Measurements from ENCODE around the gene MRPL36.

Gene MRPL36

GRCh38 chr5:1753490-1753889, 46.1 kb downstream of the MRPL36 start:
- Mint-ChIP-seq H3K4me1 (ENCODE audit: low read depth in 2 of 2) (no peaks in the 10 kb centered on the region), H3K27me3 (peaks cover 34 to 75% of the 10 kb centered on the region in 2 donors), H3K27ac (no peak overlapping the region), H3K4me3 (no peak overlapping the region), H3K36me3 (ENCODE audit: insufficient read depth) (peaks cover 4% of the 10 kb centered on the region), H3K9me3 (peaks cover 0 to 1% of the 10 kb centered on the region in 2 donors)
- DNase-seq = no peak
- no peak for ATAC-seq (replicated peaks)

DNA sequence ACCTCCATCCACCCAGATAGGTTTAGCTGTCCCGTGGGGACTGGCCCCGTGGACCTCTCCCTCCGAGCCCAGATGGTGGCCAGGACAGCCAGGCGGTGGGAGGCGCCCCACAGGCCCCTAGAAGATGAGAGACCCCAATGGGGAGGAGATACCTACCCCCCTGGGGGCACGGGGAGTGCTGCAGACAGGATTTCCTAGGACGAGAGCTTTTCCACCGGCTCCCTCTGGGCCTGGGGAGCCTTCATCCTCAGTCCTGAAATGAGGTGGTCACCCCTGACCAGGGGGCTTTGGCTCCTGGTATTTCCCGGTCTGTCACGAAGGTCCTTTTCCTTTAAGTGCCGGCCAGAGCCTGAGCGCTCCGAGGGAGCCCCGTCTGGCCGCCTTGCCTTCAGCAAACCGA, 46.8 kb downstream of the MRPL36 start:
- peaks cover 29 to 75% of the 10 kb centered on the region in 2 donors for H3K27me3 Mint-ChIP-seq
- H3K4me1 Mint-ChIP-seq (ENCODE audit: low read depth in 2 of 2) = no peaks in the 10 kb centered on the region
- ATAC-seq (replicated peaks) (no peak), DNase-seq (no peak)
- H3K36me3 Mint-ChIP-seq (ENCODE audit: insufficient read depth) = peaks cover 4% of the 10 kb centered on the region
- H3K4me3 Mint-ChIP-seq = no peak overlapping the region
- no peaks in the 10 kb centered on the region for H3K9me3 Mint-ChIP-seq
- H3K27ac Mint-ChIP-seq = no peak overlapping the region

DNA sequence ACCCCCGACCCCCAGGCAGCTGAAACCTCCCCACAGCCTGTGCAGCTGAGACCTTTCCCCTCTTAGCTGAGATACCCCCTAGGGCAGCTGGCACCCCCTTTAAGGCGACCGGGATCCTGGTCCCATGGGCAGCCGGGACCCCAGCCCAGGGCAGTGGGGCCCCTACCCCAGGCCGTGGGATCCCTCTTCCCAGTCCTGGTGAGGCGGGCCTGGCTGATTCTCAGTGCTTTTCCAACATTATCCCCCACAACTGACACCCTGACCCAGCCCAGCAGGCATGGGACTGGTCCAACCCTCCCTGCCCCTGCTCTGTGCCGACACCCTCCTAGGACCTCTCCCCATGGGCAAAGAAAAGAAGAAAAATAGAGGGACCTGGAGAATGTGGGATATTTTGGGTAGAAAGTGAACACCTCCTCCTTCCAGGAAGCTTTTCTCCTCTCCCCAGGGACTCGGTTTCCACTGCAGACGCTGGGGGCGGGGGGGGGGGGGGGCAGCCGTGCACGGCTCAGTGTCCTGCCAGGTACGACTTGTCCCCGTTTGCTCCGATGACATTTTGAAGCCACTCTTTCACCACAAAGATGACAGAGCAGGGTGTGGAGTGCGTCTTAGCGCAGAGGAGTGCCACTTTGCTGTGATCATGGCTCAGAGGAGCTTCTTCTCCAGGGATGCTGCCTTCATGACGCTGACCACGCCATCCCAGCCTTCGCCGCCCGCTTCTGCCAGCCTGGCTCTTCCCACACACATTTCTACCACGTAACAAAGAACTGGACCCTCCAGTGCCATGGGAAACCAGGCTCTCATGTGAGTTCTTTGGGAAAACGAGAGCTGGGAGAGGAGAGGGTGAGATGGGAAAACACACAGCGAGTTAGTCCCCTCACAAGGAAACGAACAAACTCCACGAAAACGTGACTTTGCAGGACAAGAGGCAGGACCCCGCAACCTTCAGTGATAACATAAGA, 47.5 kb downstream of the MRPL36 start:
- Mint-ChIP-seq H3K27me3 (peaks cover 29 to 70% of the 10 kb centered on the region in 2 donors), H3K9me3 (no peaks in the 10 kb centered on the region), H3K4me1 (ENCODE audit: low read depth in 2 of 2) (no peaks in the 10 kb centered on the region), H3K36me3 (ENCODE audit: insufficient read depth) (peaks cover 4% of the 10 kb centered on the region), H3K27ac (no peak overlapping the region), H3K4me3 (no peak overlapping the region)
- no peak for DNase-seq
- ATAC-seq (replicated peaks) = no peak

- peaks cover 29 to 67% of the 10 kb centered on the region in 2 donors for H3K27me3 Mint-ChIP-seq
- H3K4me3 Mint-ChIP-seq = no peak overlapping the region
- H3K36me3 Mint-ChIP-seq (ENCODE audit: insufficient read depth) = peaks cover 4% of the 10 kb centered on the region
- ATAC-seq (replicated peaks) (no peak), DNase-seq (no peak)
- no peak overlapping the region for H3K27ac Mint-ChIP-seq
- H3K9me3 Mint-ChIP-seq = no peaks in the 10 kb centered on the region
- no peaks in the 10 kb centered on the region for H3K4me1 Mint-ChIP-seq (ENCODE audit: low read depth in 2 of 2)
These were observed 48.4 kb downstream of the MRPL36 start for GRCh38 chr5:1751026-1751863.

- ATAC-seq (replicated peaks) (no peak), DNase-seq (no peak)
- no peak overlapping the region for H3K4me3 Mint-ChIP-seq
- H3K36me3 Mint-ChIP-seq (ENCODE audit: insufficient read depth) = peaks cover 4% of the 10 kb centered on the region
- no peaks in the 10 kb centered on the region for H3K9me3 Mint-ChIP-seq
- H3K27me3 Mint-ChIP-seq = peaks cover 32 to 70% of the 10 kb centered on the region in 2 donors
- no peaks in the 10 kb centered on the region for H3K4me1 Mint-ChIP-seq (ENCODE audit: low read depth in 2 of 2)
- no peak overlapping the region for H3K27ac Mint-ChIP-seq
These were observed 49.2 kb downstream of the MRPL36 start for GRCh38 chr5:1750469-1750868.

DNA sequence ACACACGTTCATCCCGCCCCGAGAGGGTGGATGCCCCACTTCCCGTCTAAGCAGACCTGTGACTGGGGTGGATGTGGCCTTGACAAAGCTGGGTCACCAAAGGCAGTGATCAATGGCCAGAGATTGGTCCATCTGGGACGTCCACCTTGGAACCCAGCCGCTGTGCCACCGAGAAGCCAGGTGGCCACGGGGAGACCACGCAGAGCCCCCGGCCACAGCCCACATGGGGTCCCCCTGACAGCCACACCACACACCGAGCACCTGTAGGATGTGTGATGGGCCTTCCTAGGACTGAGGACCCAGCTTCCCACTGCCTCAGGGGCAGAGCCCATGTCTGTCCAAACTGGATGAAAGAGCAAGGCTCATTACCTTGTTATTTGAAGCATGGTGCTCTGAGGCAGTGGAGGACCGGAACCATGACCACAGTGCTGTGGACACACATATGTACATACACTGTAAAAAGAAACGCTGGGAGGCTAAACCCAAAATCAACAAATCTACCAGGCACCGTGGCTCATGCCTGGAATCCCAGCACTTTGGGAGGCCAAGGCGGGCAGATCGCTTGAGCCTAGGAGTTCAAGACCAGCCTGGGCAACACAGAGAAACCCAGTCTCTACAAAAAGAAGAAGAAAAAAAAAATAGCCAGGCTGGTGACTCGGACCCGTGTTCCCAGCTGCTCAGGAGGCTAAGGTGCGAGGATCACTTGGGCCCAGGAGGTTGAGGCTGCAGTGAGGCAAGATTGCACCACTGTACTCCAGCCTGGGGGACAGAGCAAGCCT, 50.1 kb downstream of the MRPL36 start:
- Mint-ChIP-seq H3K9me3 (no peaks in the 10 kb centered on the region), H3K36me3 (ENCODE audit: insufficient read depth) (peaks cover 4% of the 10 kb centered on the region), H3K4me3 (no peak overlapping the region), H3K4me1 (ENCODE audit: low read depth in 2 of 2) (no peaks in the 10 kb centered on the region), H3K27ac (no peak overlapping the region), H3K27me3 (peaks cover 36 to 70% of the 10 kb centered on the region in 2 donors)
- ATAC-seq (replicated peaks) (no peak), DNase-seq (no peak)

GRCh38 chr5:1748845-1749244, 50.8 kb downstream of the MRPL36 start:
- H3K9me3 Mint-ChIP-seq = no peaks in the 10 kb centered on the region
- no peak overlapping the region for H3K4me3 Mint-ChIP-seq
- peaks cover 4% of the 10 kb centered on the region for H3K36me3 Mint-ChIP-seq (ENCODE audit: insufficient read depth)
- ATAC-seq (replicated peaks) = no peak
- peaks cover 38 to 71% of the 10 kb centered on the region in 2 donors for H3K27me3 Mint-ChIP-seq
- no peak overlapping the region for H3K27ac Mint-ChIP-seq
- no peaks in the 10 kb centered on the region for H3K4me1 Mint-ChIP-seq (ENCODE audit: low read depth in 2 of 2)
- DNase-seq = no peak

All from effector memory CD8-positive, alpha-beta T cell (primary cell).